SK-N-SH treated with all-trans-retinoic acid at 6 μM for 48 hours (cell line): ENCODE measurements around the gene GRIK3.

Source experiments
- ATAC-seq: fragments of 200-7000 bp; cut with Tn5 transposase; 3 replicates; pipeline ENCODE4 v1.9.1; 2020; ENCODE audit warnings: mild to moderate bottlenecking, moderate library complexity
- ARNTL ChIP-seq: fragments of 450-650 bp; formaldehyde crosslinking; IDR thresholded peaks from 2 replicates; pipeline ENCODE4 v1.5.0; 2020; ENCODE audit warnings: low read depth, mild to moderate bottlenecking, moderate library complexity, borderline replicate concordance
- BACH2 ChIP-seq: fragments of 250-450 bp; sonication (Bioruptor Pico); IDR thresholded peaks from 2 replicates; pipeline ENCODE4 v1.9.0; 2021; ENCODE audit warnings: mild to moderate bottlenecking, borderline replicate concordance
- CREB5 ChIP-seq: fragments of 250-450 bp; sonication (Bioruptor Pico); IDR thresholded peaks from 2 replicates; pipeline ENCODE4 v1.5.1; 2020; ENCODE audit warnings: low read depth, mild to moderate bottlenecking, moderate library complexity
- CSDC2 ChIP-seq: fragments of 250-450 bp; sonication (Bioruptor Pico); IDR thresholded peaks from 2 replicates; pipeline ENCODE4 v1.5.0; 2020; ENCODE audit warnings: mild to moderate bottlenecking, moderate library complexity
- CSRNP3 ChIP-seq: fragments of 250-450 bp; sonication (Bioruptor Pico); IDR thresholded peaks from 2 replicates; pipeline ENCODE4 v1.5.1; 2021; ENCODE audit warnings: mild to moderate bottlenecking, moderate library complexity
- ESRRG ChIP-seq: fragments of 250-450 bp; sonication (Bioruptor Pico); IDR thresholded peaks from 2 replicates; pipeline ENCODE4 v1.6.1; 2021; ENCODE audit warnings: mild to moderate bottlenecking
- GLIS3 ChIP-seq: fragments of 250-450 bp; sonication (Bioruptor Pico); IDR thresholded peaks from 2 replicates; pipeline ENCODE4 v1.5.0; 2020; ENCODE audit warnings: mild to moderate bottlenecking, moderate library complexity
- ISL1 ChIP-seq: fragments of 250-450 bp; sonication (Bioruptor Pico); IDR thresholded peaks from 2 replicates; pipeline ENCODE4 v2.1.2; 2022; ENCODE audit warnings: mild to moderate bottlenecking, moderate library complexity
- OSR1 ChIP-seq: fragments of 250-450 bp; sonication (Bioruptor Pico); IDR thresholded peaks from 2 replicates; pipeline ENCODE4 v1.8.0; 2022; ENCODE audit warnings: moderate library complexity, mild to moderate bottlenecking, inconsistent platforms
- PATZ1 ChIP-seq: fragments of 250-450 bp; sonication (Bioruptor Pico); IDR thresholded peaks from 2 replicates; pipeline ENCODE4 v1.8.0; 2020; ENCODE audit warnings: mild to moderate bottlenecking, moderate library complexity, borderline replicate concordance
- POU6F1 ChIP-seq: fragments of 250-450 bp; sonication (Bioruptor Pico); IDR thresholded peaks from 2 replicates; pipeline ENCODE4 v1.8.0; 2021; ENCODE audit warnings: low read depth, mild to moderate bottlenecking, moderate library complexity, borderline replicate concordance
- PPARA ChIP-seq: fragments of 250-450 bp; sonication (Bioruptor Pico); IDR thresholded peaks from 2 replicates; pipeline ENCODE4 v1.5.0; 2020; ENCODE audit warnings: mild to moderate bottlenecking, borderline replicate concordance
- RARB ChIP-seq: fragments of 250-450 bp; sonication (Bioruptor Pico); IDR thresholded peaks from 2 replicates; pipeline ENCODE4 v1.8.0; 2021; ENCODE audit warnings: mild to moderate bottlenecking, moderate library complexity
- SNAI2 ChIP-seq: fragments of 250-450 bp; sonication (Bioruptor Pico); IDR thresholded peaks from 2 replicates; pipeline ENCODE4 v1.5.0; 2020; ENCODE audit warnings: mild to moderate bottlenecking, moderate library complexity
- ZC3H10 ChIP-seq: fragments of 250-450 bp; sonication (Bioruptor Pico); IDR thresholded peaks from 2 replicates; pipeline ENCODE4 v1.5.1; 2021; ENCODE audit warnings: mild to moderate bottlenecking, moderate library complexity
- ZFP3 ChIP-seq: fragments of 250-450 bp; sonication (Bioruptor Pico); IDR thresholded peaks from 2 replicates; pipeline ENCODE4 v1.5.0; 2020; ENCODE audit warnings: mild to moderate bottlenecking, moderate library complexity
- ZFP30 ChIP-seq: fragments of 450-650 bp; formaldehyde crosslinking; IDR thresholded peaks from 2 replicates; pipeline ENCODE4 v1.5.0; 2022; ENCODE audit warnings: mild to moderate bottlenecking, moderate library complexity
- ZNF565 ChIP-seq: fragments of 450-650 bp; formaldehyde crosslinking; conservative IDR thresholded peaks from 2 replicates; pipeline ENCODE4 v1.5.0; 2020; ENCODE audit warnings: low read depth, mild to moderate bottlenecking, moderate library complexity
- ZNF70 ChIP-seq: fragments of 450-650 bp; formaldehyde crosslinking; IDR thresholded peaks from 2 replicates; pipeline ENCODE4 v1.5.0; 2020; ENCODE audit warnings: mild to moderate bottlenecking, moderate library complexity
- TF ChIP-seq, protein P1 (sequence below): fragments of 250-450 bp; sonication (Bioruptor Pico); IDR thresholded peaks from 2 replicates; pipeline ENCODE4 v1.5.0; 2020; ENCODE audit warnings: mild to moderate bottlenecking, moderate library complexity

The GRIK3 gene

DNA sequence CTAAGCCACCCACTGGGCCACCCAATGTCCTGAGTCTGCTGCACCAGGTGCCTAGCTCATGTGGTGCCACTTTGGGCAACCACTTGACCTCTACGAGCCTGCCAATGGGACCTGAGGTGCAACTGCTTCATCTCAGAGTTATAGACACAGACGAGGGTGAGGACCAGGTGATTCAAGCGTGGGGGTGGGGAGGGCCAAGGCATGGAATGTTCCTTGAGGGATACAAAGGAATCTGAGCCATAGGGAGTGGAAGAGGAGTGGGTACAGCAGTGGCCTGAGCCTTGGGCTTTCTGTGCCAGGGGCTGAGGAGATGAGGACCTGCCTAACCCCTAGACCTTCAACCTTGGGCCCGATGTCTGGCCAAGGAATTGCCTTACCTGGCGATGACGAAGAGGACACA lies 209.1 kb downstream of the GRIK3 start:
- no peak for ATAC-seq
- TF ChIP-seq, protein P1, sequence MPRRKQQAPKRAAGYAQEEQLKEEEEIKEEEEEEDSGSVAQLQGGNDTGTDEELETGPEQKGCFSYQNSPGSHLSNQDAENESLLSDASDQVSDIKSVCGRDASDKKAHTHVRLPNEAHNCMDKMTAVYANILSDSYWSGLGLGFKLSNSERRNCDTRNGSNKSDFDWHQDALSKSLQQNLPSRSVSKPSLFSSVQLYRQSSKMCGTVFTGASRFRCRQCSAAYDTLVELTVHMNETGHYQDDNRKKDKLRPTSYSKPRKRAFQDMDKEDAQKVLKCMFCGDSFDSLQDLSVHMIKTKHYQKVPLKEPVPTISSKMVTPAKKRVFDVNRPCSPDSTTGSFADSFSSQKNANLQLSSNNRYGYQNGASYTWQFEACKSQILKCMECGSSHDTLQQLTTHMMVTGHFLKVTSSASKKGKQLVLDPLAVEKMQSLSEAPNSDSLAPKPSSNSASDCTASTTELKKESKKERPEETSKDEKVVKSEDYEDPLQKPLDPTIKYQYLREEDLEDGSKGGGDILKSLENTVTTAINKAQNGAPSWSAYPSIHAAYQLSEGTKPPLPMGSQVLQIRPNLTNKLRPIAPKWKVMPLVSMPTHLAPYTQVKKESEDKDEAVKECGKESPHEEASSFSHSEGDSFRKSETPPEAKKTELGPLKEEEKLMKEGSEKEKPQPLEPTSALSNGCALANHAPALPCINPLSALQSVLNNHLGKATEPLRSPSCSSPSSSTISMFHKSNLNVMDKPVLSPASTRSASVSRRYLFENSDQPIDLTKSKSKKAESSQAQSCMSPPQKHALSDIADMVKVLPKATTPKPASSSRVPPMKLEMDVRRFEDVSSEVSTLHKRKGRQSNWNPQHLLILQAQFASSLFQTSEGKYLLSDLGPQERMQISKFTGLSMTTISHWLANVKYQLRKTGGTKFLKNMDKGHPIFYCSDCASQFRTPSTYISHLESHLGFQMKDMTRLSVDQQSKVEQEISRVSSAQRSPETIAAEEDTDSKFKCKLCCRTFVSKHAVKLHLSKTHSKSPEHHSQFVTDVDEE: no peak
- no peak for TF ChIP-seq POU6F1 (CRISPR knock-in tag)
- TF ChIP-seq SNAI2 (CRISPR knock-in tag): no peak
- no peak for TF ChIP-seq PPARA (CRISPR knock-in tag)
- no peak for TF ChIP-seq ZNF70
- TF ChIP-seq CSRNP3: no peak
- TF ChIP-seq ESRRG: no peak
- TF ChIP-seq ZNF565 (CRISPR knock-in tag): no peak
- no peak for TF ChIP-seq ARNTL (CRISPR knock-in tag)
- TF ChIP-seq BACH2: no peak

GRCh38 chr1:36824390-36824861 lies 209.9 kb downstream of the GRIK3 start:
- no peak for ATAC-seq
- no peak for TF ChIP-seq RARB
- TF ChIP-seq CSDC2 (CRISPR knock-in tag): no peak
- no peak for TF ChIP-seq PPARA (CRISPR knock-in tag)
- no peak for TF ChIP-seq ZC3H10
- no peak for TF ChIP-seq ZFP3 (CRISPR knock-in tag)
- no peak for TF ChIP-seq GLIS3 (CRISPR knock-in tag)

DNA sequence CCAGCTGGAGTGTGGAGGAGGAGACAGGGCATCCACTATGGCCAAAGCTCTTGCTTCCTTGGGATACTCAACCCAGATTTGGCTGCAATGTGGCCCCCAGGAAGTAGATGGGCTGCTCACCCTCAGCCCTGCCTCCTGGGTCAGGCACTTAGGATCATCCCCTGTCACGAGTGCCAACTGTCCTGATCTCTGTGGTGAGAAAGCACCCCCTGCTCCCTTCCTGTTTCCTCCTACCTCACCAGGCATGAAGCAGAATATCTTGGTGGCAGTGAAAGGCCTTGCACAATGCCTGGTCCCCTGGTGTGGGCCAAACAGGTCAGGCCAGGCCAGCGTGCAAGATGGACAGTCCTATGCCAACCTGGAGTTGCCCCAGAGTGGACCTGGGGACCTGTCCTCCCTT lies 211.7 kb downstream of the GRIK3 start:
- TF ChIP-seq CSRNP3 (no peak), ARNTL (CRISPR knock-in tag) (no peak)
- TF ChIP-seq, protein P1: no peak
- no peak for ATAC-seq

DNA sequence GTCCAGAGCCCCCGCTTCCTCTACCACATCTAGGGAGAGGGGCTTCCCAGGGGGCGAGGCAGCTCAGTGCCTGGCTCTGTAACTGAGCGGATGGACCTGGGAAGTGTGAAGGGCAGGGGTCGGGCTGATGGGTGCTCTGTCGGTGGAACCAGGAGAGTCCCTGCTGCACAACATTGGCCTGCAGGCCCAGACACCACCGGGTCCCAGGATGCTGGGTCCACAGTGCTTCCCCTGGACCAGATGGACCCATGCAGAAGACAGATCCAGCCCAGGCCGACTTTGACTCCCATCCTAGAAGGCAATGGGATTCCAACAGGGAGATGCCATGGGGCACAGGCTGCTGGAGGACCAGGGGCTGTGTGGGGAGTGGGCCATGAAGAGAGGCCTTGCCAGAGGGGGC lies 212.9 kb downstream of the GRIK3 start:
- TF ChIP-seq, protein P1: no peak
- TF ChIP-seq SNAI2 (CRISPR knock-in tag) (no peak), ARNTL (CRISPR knock-in tag) (no peak), GLIS3 (CRISPR knock-in tag) (no peak), ESRRG (no peak), PATZ1 (CRISPR knock-in tag) (no peak), CREB5 (CRISPR knock-in tag) (no peak), OSR1 (no peak), BACH2 (no peak), ISL1 (CRISPR knock-in tag) (no peak), ZFP30 (CRISPR knock-in tag) (no peak)
- no peak for ATAC-seq
